Measurements from ENCODE around the gene PCDHB4.
"Not testable (repeated sequence)": the region's sequence is repeated elsewhere in the genome, so short reads cannot be mapped to it uniquely, and the experiment has no call there.

DNA sequence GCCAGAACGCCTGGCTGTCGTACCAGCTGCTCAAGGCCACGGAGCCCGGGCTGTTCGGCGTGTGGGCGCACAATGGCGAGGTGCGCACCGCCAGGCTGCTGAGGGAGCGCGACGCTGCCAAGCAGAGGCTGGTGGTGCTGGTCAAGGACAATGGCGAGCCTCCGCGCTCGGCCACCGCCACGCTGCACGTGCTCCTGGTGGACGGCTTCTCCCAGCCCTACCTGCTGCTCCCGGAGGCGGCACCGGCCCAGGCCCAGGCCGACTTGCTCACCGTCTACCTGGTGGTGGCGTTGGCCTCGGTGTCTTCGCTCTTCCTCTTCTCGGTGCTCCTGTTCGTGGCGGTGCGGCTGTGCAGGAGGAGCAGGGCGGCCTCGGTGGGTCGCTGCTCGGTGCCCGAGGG is 25.0 kb upstream of the PCDHB4 start:
- TF ChIP-seq, protein P1, sequence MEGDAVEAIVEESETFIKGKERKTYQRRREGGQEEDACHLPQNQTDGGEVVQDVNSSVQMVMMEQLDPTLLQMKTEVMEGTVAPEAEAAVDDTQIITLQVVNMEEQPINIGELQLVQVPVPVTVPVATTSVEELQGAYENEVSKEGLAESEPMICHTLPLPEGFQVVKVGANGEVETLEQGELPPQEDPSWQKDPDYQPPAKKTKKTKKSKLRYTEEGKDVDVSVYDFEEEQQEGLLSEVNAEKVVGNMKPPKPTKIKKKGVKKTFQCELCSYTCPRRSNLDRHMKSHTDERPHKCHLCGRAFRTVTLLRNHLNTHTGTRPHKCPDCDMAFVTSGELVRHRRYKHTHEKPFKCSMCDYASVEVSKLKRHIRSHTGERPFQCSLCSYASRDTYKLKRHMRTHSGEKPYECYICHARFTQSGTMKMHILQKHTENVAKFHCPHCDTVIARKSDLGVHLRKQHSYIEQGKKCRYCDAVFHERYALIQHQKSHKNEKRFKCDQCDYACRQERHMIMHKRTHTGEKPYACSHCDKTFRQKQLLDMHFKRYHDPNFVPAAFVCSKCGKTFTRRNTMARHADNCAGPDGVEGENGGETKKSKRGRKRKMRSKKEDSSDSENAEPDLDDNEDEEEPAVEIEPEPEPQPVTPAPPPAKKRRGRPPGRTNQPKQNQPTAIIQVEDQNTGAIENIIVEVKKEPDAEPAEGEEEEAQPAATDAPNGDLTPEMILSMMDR (IDR thresholded peaks at IDR 0.05) = not testable (repeated sequence)
- TF ChIP-seq ZFX (IDR thresholded peaks at IDR 0.05; ENCODE audit: borderline replicate concordance) = not testable (repeated sequence)

Measured in 22Rv1 (cell line).